GM23248 (cell line): Measurements from ENCODE around the gene INTS1. TPM values are rescaled to one million over a fixed set of nuclear protein-coding genes. Genes with fewer than 3 reads are reported as not detected.

Experiments
- DNase-seq: peaks from one replicate; pipeline ENCODE4 v3.0.0-alpha.2; 2015
- H2AFZ ChIP-seq: fragments of 200-600 bp; sonication (generic); 2 replicates; pipeline ENCODE4 v1.6.1; 2016; ENCODE audit warnings: antibody characterized with exemption
- H3F3A ChIP-seq: fragments of 200-600 bp; sonication (generic); 2 replicates; pipeline ENCODE4 v1.6.1; 2016; ENCODE audit warnings: mild to moderate bottlenecking, antibody characterized with exemption, mixed run types; ENCODE audit not compliant: insufficient read depth
- H3K27ac ChIP-seq: fragments of 200-600 bp; sonication (generic); 2 replicates; pipeline ENCODE4 v1.5.1; 2016; ENCODE audit warnings: mild to moderate bottlenecking
- H3K27me3 ChIP-seq: fragments of 200-600 bp; sonication (generic); replicated peaks from 2 replicates; pipeline ENCODE4 v1.6.1; 2016; ENCODE audit warnings: mild to moderate bottlenecking; ENCODE audit not compliant: insufficient read depth
- H3K36me3 ChIP-seq: fragments of 200-600 bp; sonication (generic); 2 replicates; pipeline ENCODE4 v1.6.1; 2016; ENCODE audit warnings: low read depth, mild to moderate bottlenecking
- H3K4me1 ChIP-seq: fragments of 200-600 bp; sonication (generic); 2 replicates; pipeline ENCODE4 v1.6.1; 2016; ENCODE audit warnings: mild to moderate bottlenecking; ENCODE audit not compliant: insufficient read depth
- H3K4me2 ChIP-seq: fragments of 200-600 bp; sonication (generic); one replicate; pipeline ENCODE4 v1.6.1; 2016; ENCODE audit warnings: mild to moderate bottlenecking; ENCODE audit not compliant: unreplicated experiment
- H3K4me3 ChIP-seq: fragments of 200-600 bp; sonication (generic); 2 replicates; pipeline ENCODE4 v1.5.1; 2016; ENCODE audit warnings: mild to moderate bottlenecking
- H3K79me2 ChIP-seq: fragments of 200-600 bp; sonication (generic); 2 replicates; pipeline ENCODE4 v1.6.1; 2016; ENCODE audit warnings: mild to moderate bottlenecking; ENCODE audit not compliant: insufficient read depth
- H3K9ac ChIP-seq: fragments of 200-600 bp; sonication (generic); 2 replicates; pipeline ENCODE4 v1.6.1; 2016; ENCODE audit warnings: mild to moderate bottlenecking
- H3K9me2 ChIP-seq: fragments of 200-600 bp; sonication (generic); 2 replicates; pipeline ENCODE4 v1.6.1; 2016; ENCODE audit warnings: mixed run types, mild to moderate bottlenecking, moderate library complexity; ENCODE audit not compliant: insufficient read depth
- H3K9me3 ChIP-seq: fragments of 200-600 bp; sonication (generic); one replicate; pipeline ENCODE4 v1.6.1; 2017; ENCODE audit warnings: low read depth
- H4K20me1 ChIP-seq: fragments of 200-600 bp; sonication (generic); 2 replicates; pipeline ENCODE4 v1.6.0; 2016; ENCODE audit not compliant: insufficient read depth
- EZH2 ChIP-seq: fragments of 200-600 bp; sonication (generic); IDR thresholded peaks from 2 replicates; pipeline ENCODE4 v1.6.1; 2018; ENCODE audit warnings: antibody characterized with exemption, mild to moderate bottlenecking; ENCODE audit not compliant: insufficient read depth, poor library complexity, severe bottlenecking
- EZH2phosphoT487 ChIP-seq: fragments of 200-600 bp; sonication (generic); IDR thresholded peaks from 2 replicates; pipeline ENCODE4 v1.6.1; 2018; ENCODE audit warnings: antibody characterized with exemption, moderate library complexity, mild to moderate bottlenecking, low read depth; ENCODE audit not compliant: insufficient read depth
- WGBS, 2 experiments: methylation state at CpG; one replicate each; pipeline ENCODE4 v1.1.6; 2015 to 2017; ENCODE audit warnings: low lambda C conversion rate in 2 of 2, low coverage in 1 of 2; ENCODE audit errors: missing lambda C conversion rate in 2 of 2; 5-methylcytosine and 5-hydroxymethylcytosine counted together
- in situ Hi-C: fragments of 300-500 bp; cut with MboI; formaldehyde crosslinking; loops from 2 replicates; pipeline ENCODE4 v1.15.0; 2020
- polyA plus RNA-seq: library from polyadenylated mRNA; unstranded; fragments of >200 nt; fragmentation: Nextera tagmentation; extraction: Ambion mirVana; gene quantifications from 2 replicates; pipeline ENCODE4 v1.2.1, GENCODE V29; 2016
- total RNA-seq: library from RNA; depleted of rRNA; stranded (reverse); fragments of >200 nt; shearing (Covaris generic); gene quantifications from 2 replicates; pipeline ENCODE4 v1.2.3, GENCODE V29; 2014

The INTS1 gene
- total and polyA plus RNA-seq, 2 experiments from 2014 or later, result 25.4 to 44.7 TPM

DNA sequence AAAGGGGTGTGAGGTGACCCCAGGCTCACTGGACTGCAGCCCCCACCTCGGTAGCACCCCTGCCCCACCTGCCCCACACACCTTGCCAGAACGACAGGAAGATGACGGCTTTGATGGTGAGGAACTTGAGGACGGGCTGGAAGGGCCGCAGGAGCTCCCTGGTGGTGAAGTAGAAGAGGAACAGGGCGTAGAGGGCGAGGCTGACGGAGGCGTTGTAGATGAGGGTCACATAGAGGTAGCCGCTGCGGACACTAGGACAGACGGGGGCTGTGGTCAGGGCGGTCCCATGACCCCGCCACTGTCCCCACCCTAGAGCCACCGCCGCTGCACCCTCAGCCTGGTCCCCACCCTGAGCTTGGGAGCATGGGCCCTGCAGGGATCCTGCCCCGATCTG, 44.2 kb upstream of the INTS1 start:
- no peak overlapping the region for H3K4me3 ChIP-seq
- no peaks in the 10 kb centered on the region for H3K27me3 ChIP-seq
- H3K36me3 ChIP-seq, result no peaks in the 10 kb centered on the region
- no peak overlapping the region for H3K9ac ChIP-seq
- H3F3A ChIP-seq, result no peaks in the 10 kb centered on the region
- no peak overlapping the region for H3K27ac ChIP-seq
- H4K20me1 ChIP-seq, result no peaks in the 10 kb centered on the region
- H3K9me2 ChIP-seq, result no peaks in the 10 kb centered on the region
- no peaks in the 10 kb centered on the region for H3K9me3 ChIP-seq
- H2AFZ ChIP-seq, result no peak overlapping the region
- H3K4me2 ChIP-seq, result no peak overlapping the region
- in situ Hi-C loops, result no loop called here
- H3K79me2 ChIP-seq, result no peaks in the 10 kb centered on the region
- no peak for TF ChIP-seq EZH2
- no peak for TF ChIP-seq EZH2phosphoT487
- 63 to 70% methylated on average over 13 to 17 of the region's 17 CpGs for WGBS, 2 experiments
- no peaks in the 10 kb centered on the region for H3K4me1 ChIP-seq
- DNase-seq, result no peak

DNA sequence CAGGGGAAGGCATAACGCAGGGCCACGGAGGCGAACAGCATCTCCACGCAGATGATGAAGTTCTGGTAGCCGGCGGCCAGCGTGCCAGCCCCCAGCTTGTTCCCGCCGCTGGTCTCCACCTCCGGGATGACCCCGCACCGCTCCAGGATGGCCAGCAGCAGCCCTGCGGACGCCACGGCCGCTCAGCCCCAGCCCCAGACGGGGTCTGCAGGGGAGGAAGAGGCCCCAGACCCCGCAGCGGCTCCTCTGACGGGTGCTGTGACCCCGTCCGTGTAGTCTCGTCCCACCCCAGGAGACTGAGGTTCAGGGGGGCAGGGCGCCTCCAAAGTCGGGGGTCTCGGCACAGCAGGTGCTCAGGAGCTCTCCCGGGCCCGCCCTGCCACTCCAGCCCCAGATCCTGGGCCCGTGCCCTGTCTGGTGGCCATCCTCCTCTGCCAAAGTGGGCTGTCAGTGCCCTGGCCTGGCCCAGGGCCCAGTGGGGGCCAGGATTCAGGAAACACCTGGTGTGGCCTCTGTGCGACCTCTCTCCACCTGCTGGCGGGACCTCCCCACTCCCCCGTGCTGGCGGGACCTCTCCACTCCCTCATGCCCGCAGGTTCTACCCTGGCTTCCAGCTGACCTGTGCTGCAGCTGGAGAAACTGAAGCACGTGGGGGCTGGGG, 43.7 kb upstream of the INTS1 start:
- Histone ChIP-seq H3K9ac (no peak overlapping the region), H3K4me3 (no peak overlapping the region), H3K9me3 (no peaks in the 10 kb centered on the region), H3K27ac (no peak overlapping the region), H2AFZ (no peak overlapping the region), H3K4me1 (no peaks in the 10 kb centered on the region), H3K79me2 (no peaks in the 10 kb centered on the region), H3K9me2 (no peaks in the 10 kb centered on the region), H3F3A (no peaks in the 10 kb centered on the region), H4K20me1 (no peaks in the 10 kb centered on the region), H3K36me3 (no peaks in the 10 kb centered on the region), H3K27me3 (no peaks in the 10 kb centered on the region), H3K4me2 (no peak overlapping the region)
- no peak for DNase-seq
- in situ Hi-C loops, result no loop called here
- TF ChIP-seq EZH2 (no peak), EZH2phosphoT487 (no peak)
- 76 to 80% methylated on average over 28 of the region's 35 CpGs for WGBS, 2 experiments

DNA sequence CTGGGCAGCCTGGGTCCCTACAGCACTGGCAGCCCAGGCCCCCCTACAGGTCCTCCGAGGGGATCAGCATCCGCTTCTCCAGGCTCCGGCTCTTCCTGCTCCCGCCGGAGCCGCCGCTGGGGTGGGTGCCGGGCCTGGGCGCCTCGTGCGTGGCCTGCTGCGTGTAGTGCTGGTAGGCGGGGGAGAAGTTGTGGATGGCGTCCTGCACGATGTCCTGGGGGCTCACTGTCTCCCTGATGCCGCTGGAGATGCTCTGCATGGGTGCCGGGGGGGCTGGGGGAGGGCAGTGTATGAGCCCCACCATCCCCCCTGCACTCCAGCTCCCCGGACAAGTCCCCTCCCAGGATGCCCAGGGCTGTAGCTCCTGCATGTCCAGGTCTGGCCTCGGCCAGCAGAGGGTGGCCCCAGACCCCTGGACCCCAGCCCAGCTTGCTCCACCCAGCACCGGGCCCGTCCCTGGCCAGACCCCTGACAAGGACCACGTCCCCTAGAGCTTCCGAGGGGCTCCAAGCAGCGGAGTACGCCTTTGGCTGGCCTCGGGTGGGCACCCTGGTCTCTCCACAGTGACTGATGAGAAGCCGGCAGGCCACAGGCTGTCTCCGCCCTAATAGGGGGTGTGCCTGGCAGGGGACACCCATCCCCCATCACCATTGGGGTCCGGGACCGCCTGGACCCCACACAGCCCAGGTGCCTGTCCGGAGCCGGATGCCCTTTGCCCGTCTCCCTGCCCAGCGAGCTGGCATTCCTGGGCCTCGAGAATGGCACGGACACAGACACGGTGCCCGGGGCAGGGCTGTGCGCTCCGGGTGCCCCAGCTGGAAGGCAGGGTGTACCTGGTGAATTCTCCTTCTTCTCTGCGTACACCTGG, 43.0 kb upstream of the INTS1 start:
- Histone ChIP-seq H3K9ac (no peak overlapping the region), H3K4me2 (no peak overlapping the region), H3K27ac (no peak overlapping the region), H3K79me2 (no peaks in the 10 kb centered on the region), H3F3A (peaks cover 3% of the 10 kb centered on the region; the same call in 1 of the 2 replicates), H2AFZ (no peak overlapping the region), H3K9me2 (no peaks in the 10 kb centered on the region), H3K4me3 (no peak overlapping the region), H3K4me1 (no peaks in the 10 kb centered on the region), H3K9me3 (no peaks in the 10 kb centered on the region), H3K36me3 (no peaks in the 10 kb centered on the region; the same call in 1 of the 2 replicates), H4K20me1 (no peaks in the 10 kb centered on the region), H3K27me3 (no peaks in the 10 kb centered on the region)
- TF ChIP-seq EZH2 (no peak), EZH2phosphoT487 (no peak)
- 89 to 92% methylated on average over 26 to 30 of the region's 41 CpGs for WGBS, 2 experiments
- in situ Hi-C loops, result no loop called here
- no peak for DNase-seq

DNA sequence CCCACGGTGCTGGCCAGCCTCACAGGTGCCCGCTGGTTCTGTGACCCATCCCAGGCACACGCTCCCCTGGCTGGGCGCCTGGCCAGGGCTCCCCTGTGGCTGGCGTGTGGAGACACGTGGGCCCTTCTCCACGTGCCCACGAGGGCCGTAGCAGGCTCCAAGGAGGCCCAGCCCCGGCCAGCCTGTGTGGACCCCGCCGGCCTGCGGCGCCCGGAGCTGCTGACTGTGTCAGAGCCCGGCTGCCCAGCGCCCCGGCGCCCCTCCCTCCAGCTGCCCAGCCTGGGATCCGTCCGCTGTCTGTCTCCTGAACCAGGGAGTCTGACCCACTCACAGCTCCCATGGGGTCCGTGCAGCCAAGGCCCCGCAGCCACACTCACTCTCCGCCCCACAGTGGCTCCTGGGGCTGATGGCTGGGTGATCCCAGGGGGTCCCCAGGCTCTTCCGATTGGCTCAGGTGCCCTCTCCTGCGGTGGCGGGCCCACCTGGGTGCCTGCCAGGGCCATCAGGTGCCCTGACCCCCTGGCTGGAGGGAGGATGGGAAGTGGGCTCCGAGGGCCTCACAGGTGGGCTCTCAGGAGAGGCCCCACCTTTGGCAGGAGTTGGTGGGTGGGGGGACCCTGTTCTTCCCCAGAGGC, 42.2 kb upstream of the INTS1 start:
- Histone ChIP-seq H3F3A (peaks cover 3% of the 10 kb centered on the region; the same call in 1 of the 2 replicates), H3K9me2 (no peaks in the 10 kb centered on the region), H3K4me3 (no peak overlapping the region), H4K20me1 (no peaks in the 10 kb centered on the region), H3K4me1 (no peaks in the 10 kb centered on the region), H3K36me3 (no peaks in the 10 kb centered on the region; the same call in 1 of the 2 replicates), H3K9me3 (no peaks in the 10 kb centered on the region), H3K4me2 (no peak overlapping the region), H3K9ac (no peak overlapping the region), H3K27ac (no peak overlapping the region), H3K27me3 (no peaks in the 10 kb centered on the region), H3K79me2 (no peaks in the 10 kb centered on the region), H2AFZ (no peak overlapping the region)
- no peak for DNase-seq
- no peak for TF ChIP-seq EZH2
- TF ChIP-seq EZH2phosphoT487, result no peak
- WGBS, 2 experiments, result 73 to 74% methylated on average over 15 to 27 of the region's 28 CpGs
- in situ Hi-C loops, result no loop called here
